HEK293 (cell line): Measurements from ENCODE around the gene IGFALS.

Source experiments
- CTCF ChIA-PET: fragments of 350-600 bp; formaldehyde crosslinking; extraction: SDS; loops from one replicate; lab custom pipeline; 2021; ENCODE audit warnings: antibody characterized with exemption; lab: Yijun Ruan, JAX
- POLR2A ChIA-PET: fragments of 300-600 bp; formaldehyde crosslinking; extraction: SDS; loops from one replicate; lab custom pipeline; 2020; ENCODE audit warnings: antibody characterized with exemption, inconsistent platforms; lab: Yijun Ruan, JAX
- H3K27ac ChIP-seq: fragments of 200-500 bp; sonication (Bioruptor generic); 2 replicates; pipeline ENCODE4 v1.5.1; 2014; ENCODE audit warnings: low read depth, low read length, control low read depth, inconsistent platforms; ENCODE audit errors: extremely low read depth
- H3K36me3 ChIP-seq, 2 experiments: fragments of 200-500 bp in 1 of 2; sonication (Bioruptor generic) in 1 of 2; 1 replicate in 1 of 2; 2 replicates in 1 of 2; pipeline ENCODE4 v1.5.1; 2014 to 2017; ENCODE audit warnings: inconsistent platforms in 2 of 2, low read length in 2 of 2; ENCODE audit not compliant: control insufficient read depth in 2 of 2, insufficient read depth in 1 of 2
- H3K4me1 ChIP-seq: fragments of 200-500 bp; sonication (Bioruptor generic); 2 replicates; pipeline ENCODE4 v1.5.1; 2014; ENCODE audit warnings: mild to moderate bottlenecking, low read length, inconsistent platforms; ENCODE audit not compliant: control insufficient read depth, insufficient read depth
- H3K4me3 ChIP-seq: 2 replicates; pipeline ENCODE4 v1.5.1; 2011; ENCODE audit warnings: low read depth, mild to moderate bottlenecking, control low read depth, low read length, moderate library complexity
- H3K9me3 ChIP-seq: fragments of 200-500 bp; sonication (Bioruptor generic); 2 replicates; pipeline ENCODE4 v1.5.1; 2014; ENCODE audit warnings: low read depth, low read length, inconsistent platforms; ENCODE audit not compliant: control insufficient read depth, insufficient read depth
- KLF10 ChIP-seq: fragments of 450-650 bp; IDR thresholded peaks from 2 replicates; pipeline ENCODE4 v1.5.1; 2018; ENCODE audit warnings: missing biosample characterization, mild to moderate bottlenecking, missing genetic modification characterization
- KLF8 ChIP-seq: fragments of 450-650 bp; formaldehyde crosslinking; IDR thresholded peaks from 2 replicates; pipeline ENCODE4 v1.5.1; 2016; ENCODE audit warnings: missing biosample characterization, missing genetic modification characterization
- PRDM1 ChIP-seq: fragments of 450-650 bp; formaldehyde crosslinking; IDR thresholded peaks from 2 replicates; pipeline ENCODE4; 2016; ENCODE audit warnings: missing biosample characterization, missing genetic modification characterization
- SCRT1 ChIP-seq: fragments of 450-650 bp; formaldehyde crosslinking; IDR thresholded peaks from 2 replicates; pipeline ENCODE4 v1.5.1; 2016; ENCODE audit warnings: missing biosample characterization, missing genetic modification characterization, borderline replicate concordance
- ZBTB17 ChIP-seq: fragments of 450-650 bp; formaldehyde crosslinking; IDR thresholded peaks from 2 replicates; pipeline ENCODE4 v1.5.1; 2016; ENCODE audit warnings: missing biosample characterization, missing genetic modification characterization
- ZEB2 ChIP-seq: fragments of 450-650 bp; formaldehyde crosslinking; IDR thresholded peaks from 2 replicates; pipeline ENCODE4 v1.5.1; 2016; ENCODE audit warnings: missing biosample characterization, missing genetic modification characterization
- ZNF2 ChIP-seq: fragments of 450-650 bp; formaldehyde crosslinking; IDR thresholded peaks from 2 replicates; pipeline ENCODE4 v1.5.1; 2016; ENCODE audit warnings: missing biosample characterization, missing genetic modification characterization
- ZNF221 ChIP-seq: fragments of 450-650 bp; formaldehyde crosslinking; IDR thresholded peaks from 2 replicates; pipeline ENCODE4 v1.5.1; 2017; ENCODE audit warnings: missing biosample characterization, missing genetic modification characterization, borderline replicate concordance
- ZNF239 ChIP-seq: fragments of 450-650 bp; formaldehyde crosslinking; IDR thresholded peaks from 2 replicates; pipeline ENCODE4 v1.5.1; 2016; ENCODE audit warnings: missing biosample characterization, missing genetic modification characterization
- ZNF292 ChIP-seq: fragments of 450-650 bp; formaldehyde crosslinking; IDR thresholded peaks from 2 replicates; pipeline ENCODE4 v1.5.1; 2016; ENCODE audit warnings: low read depth, missing biosample characterization, missing genetic modification characterization, borderline replicate concordance
- ZNF302 ChIP-seq: fragments of 450-650 bp; formaldehyde crosslinking; IDR thresholded peaks from 2 replicates; pipeline ENCODE4 v1.5.1; 2016; ENCODE audit warnings: missing biosample characterization, missing genetic modification characterization, low read depth
- ZNF514 ChIP-seq: fragments of 450-650 bp; formaldehyde crosslinking; IDR thresholded peaks from 2 replicates; pipeline ENCODE4 v1.5.1; 2016; ENCODE audit warnings: missing biosample characterization, missing genetic modification characterization
- ZNF521 ChIP-seq: fragments of 450-650 bp; formaldehyde crosslinking; IDR thresholded peaks from 2 replicates; pipeline ENCODE4 v1.5.1; 2017; ENCODE audit warnings: missing biosample characterization, mild to moderate bottlenecking, missing genetic modification characterization
- ZNF629 ChIP-seq: fragments of 450-650 bp; formaldehyde crosslinking; IDR thresholded peaks from 2 replicates; pipeline ENCODE4 v1.5.1; 2017; ENCODE audit warnings: missing biosample characterization, missing genetic modification characterization
- ZNF777 ChIP-seq: fragments of 450-650 bp; formaldehyde crosslinking; IDR thresholded peaks from 2 replicates; pipeline ENCODE4 v1.5.1; 2017; ENCODE audit warnings: missing biosample characterization, missing genetic modification characterization, borderline replicate concordance
- TF ChIP-seq, protein P1 (sequence below): fragments of 450-650 bp; formaldehyde crosslinking; IDR thresholded peaks from 2 replicates; pipeline ENCODE4 v1.5.1; 2016; ENCODE audit warnings: missing biosample characterization, missing genetic modification characterization
- TF ChIP-seq, protein P2 (sequence below): fragments of 450-650 bp; formaldehyde crosslinking; IDR thresholded peaks from 2 replicates; pipeline ENCODE4 v1.5.1; 2016; ENCODE audit warnings: missing biosample characterization, missing genetic modification characterization
- TF ChIP-seq, protein P3 (sequence below): fragments of 450-650 bp; formaldehyde crosslinking; IDR thresholded peaks from 2 replicates; pipeline ENCODE4 v1.5.1; 2017; ENCODE audit warnings: missing biosample characterization, missing genetic modification characterization
- TF ChIP-seq, protein P4 (sequence below): fragments of 450-650 bp; IDR thresholded peaks from 2 replicates; pipeline ENCODE4 v1.5.1; 2018; ENCODE audit warnings: missing biosample characterization, mild to moderate bottlenecking, missing genetic modification characterization
- TF ChIP-seq, protein P5 (sequence below): fragments of 450-650 bp; formaldehyde crosslinking; IDR thresholded peaks from 2 replicates; pipeline ENCODE4 v1.5.1; 2016; ENCODE audit warnings: missing biosample characterization, missing genetic modification characterization
- TF ChIP-seq, protein P6 (sequence below): fragments of 450-650 bp; formaldehyde crosslinking; IDR thresholded peaks from 2 replicates; pipeline ENCODE4 v1.5.1; 2017; ENCODE audit warnings: missing biosample characterization, missing genetic modification characterization

Gene IGFALS

GRCh38 chr16:1781254-1781653 is 12.3 kb downstream of the IGFALS start:
- TF ChIP-seq, protein P1, sequence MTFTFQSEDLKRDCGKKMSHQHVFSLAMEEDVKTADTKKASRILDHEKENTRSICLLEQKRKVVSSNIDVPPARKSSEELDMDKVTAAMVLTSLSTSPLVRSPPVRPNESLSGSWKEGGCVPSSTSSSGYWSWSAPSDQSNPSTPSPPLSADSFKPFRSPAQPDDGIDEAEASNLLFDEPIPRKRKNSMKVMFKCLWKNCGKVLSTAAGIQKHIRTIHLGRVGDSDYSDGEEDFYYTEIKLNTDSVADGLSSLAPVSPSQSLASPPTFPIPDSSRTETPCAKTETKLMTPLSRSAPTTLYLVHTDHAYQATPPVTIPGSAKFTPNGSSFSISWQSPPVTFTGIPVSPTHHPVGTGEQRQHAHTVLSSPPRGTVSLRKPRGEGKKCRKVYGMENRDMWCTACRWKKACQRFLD (tag by site-specific recombination) = no peak
- TF ChIP-seq ZNF629 (tag by site-specific recombination) (no peak), KLF8 (no peak), ZNF514 (tag by site-specific recombination) (no peak), PRDM1 (tag by site-specific recombination) (no peak)
- TF ChIP-seq, protein P2, sequence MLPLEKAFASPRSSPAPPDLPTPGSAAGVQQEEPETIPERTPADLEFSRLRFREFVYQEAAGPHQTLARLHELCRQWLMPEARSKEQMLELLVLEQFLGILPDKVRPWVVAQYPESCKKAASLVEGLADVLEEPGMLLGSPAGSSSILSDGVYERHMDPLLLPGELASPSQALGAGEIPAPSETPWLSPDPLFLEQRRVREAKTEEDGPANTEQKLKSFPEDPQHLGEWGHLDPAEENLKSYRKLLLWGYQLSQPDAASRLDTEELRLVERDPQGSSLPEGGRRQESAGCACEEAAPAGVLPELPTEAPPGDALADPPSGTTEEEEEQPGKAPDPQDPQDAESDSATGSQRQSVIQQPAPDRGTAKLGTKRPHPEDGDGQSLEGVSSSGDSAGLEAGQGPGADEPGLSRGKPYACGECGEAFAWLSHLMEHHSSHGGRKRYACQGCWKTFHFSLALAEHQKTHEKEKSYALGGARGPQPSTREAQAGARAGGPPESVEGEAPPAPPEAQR (tag by site-specific recombination) = no peak
- TF ChIP-seq, protein P3, sequence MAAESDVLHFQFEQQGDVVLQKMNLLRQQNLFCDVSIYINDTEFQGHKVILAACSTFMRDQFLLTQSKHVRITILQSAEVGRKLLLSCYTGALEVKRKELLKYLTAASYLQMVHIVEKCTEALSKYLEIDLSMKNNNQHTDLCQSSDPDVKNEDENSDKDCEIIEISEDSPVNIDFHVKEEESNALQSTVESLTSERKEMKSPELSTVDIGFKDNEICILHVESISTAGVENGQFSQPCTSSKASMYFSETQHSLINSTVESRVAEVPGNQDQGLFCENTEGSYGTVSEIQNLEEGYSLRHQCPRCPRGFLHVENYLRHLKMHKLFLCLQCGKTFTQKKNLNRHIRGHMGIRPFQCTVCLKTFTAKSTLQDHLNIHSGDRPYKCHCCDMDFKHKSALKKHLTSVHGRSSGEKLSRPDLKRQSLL (tag by site-specific recombination) = peak; percentile 66; the same call in 1 of the 2 replicates
- peaks cover 15 to 63% of the 10 kb centered on the region in 2 experiments; a peak in 2 of 3 replicates for H3K36me3 ChIP-seq
- ChIA-PET CTCF (interaction anchor here (0.7 kb wide), 1 partner anchor 208 kb away, joined by 3 read pairs; no protein-coding TSS in a partner anchor), POLR2A (interaction anchor here (1.8 to 5.2 kb wide), 5 partner anchors 11 to 374 kb away, joined by 14 to 113 read pairs (median 19); partner anchors contain the start of genes EME2, IGFALS, MAPK8IP3 and MRPS34)
- H3K9me3 ChIP-seq = no peaks in the 10 kb centered on the region
- H3K4me1 ChIP-seq = peaks cover 6% of the 10 kb centered on the region
- H3K27ac ChIP-seq = peak overlapping the region; percentile 87
- H3K4me3 ChIP-seq = peak overlapping the region; percentile 90

- Histone ChIP-seq H3K27ac (peak overlapping the region; percentile 87; the same call in 1 of the 2 replicates), H3K36me3 (peaks cover 15 to 63% of the 10 kb centered on the region in 2 experiments; a peak in 2 of 3 replicates), H3K4me3 (no peak overlapping the region), H3K9me3 (no peaks in the 10 kb centered on the region), H3K4me1 (peaks cover 6% of the 10 kb centered on the region)
- ChIA-PET CTCF (interaction anchor here (0.7 kb wide), 1 partner anchor 208 kb away, joined by 3 read pairs; no protein-coding TSS in a partner anchor), POLR2A (interaction anchor here (1.8 to 5.2 kb wide), 3 partner anchors 10 to 184 kb away, joined by 5 to 113 read pairs (median 41); partner anchors contain the start of genes EME2, FAHD1, HAGH and MRPS34)
- TF ChIP-seq, protein P4, sequence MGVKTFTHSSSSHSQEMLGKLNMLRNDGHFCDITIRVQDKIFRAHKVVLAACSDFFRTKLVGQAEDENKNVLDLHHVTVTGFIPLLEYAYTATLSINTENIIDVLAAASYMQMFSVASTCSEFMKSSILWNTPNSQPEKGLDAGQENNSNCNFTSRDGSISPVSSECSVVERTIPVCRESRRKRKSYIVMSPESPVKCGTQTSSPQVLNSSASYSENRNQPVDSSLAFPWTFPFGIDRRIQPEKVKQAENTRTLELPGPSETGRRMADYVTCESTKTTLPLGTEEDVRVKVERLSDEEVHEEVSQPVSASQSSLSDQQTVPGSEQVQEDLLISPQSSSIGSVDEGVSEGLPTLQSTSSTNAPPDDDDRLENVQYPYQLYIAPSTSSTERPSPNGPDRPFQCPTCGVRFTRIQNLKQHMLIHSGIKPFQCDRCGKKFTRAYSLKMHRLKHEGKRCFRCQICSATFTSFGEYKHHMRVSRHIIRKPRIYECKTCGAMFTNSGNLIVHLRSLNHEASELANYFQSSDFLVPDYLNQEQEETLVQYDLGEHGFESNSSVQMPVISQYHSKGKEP = no peak
- TF ChIP-seq, protein P5, sequence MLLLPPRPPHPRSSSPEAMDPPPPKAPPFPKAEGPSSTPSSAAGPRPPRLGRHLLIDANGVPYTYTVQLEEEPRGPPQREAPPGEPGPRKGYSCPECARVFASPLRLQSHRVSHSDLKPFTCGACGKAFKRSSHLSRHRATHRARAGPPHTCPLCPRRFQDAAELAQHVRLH (tag by site-specific recombination) = no peak
- no peak for TF ChIP-seq ZNF221 (tag by site-specific recombination)
- TF ChIP-seq ZNF777 (tag by site-specific recombination) = no peak
- TF ChIP-seq ZNF292 (tag by site-specific recombination) = no peak
- TF ChIP-seq SCRT1 = no peak
- no peak for TF ChIP-seq ZNF521
- TF ChIP-seq ZEB2 (tag by site-specific recombination) = no peak
- TF ChIP-seq, protein P6, sequence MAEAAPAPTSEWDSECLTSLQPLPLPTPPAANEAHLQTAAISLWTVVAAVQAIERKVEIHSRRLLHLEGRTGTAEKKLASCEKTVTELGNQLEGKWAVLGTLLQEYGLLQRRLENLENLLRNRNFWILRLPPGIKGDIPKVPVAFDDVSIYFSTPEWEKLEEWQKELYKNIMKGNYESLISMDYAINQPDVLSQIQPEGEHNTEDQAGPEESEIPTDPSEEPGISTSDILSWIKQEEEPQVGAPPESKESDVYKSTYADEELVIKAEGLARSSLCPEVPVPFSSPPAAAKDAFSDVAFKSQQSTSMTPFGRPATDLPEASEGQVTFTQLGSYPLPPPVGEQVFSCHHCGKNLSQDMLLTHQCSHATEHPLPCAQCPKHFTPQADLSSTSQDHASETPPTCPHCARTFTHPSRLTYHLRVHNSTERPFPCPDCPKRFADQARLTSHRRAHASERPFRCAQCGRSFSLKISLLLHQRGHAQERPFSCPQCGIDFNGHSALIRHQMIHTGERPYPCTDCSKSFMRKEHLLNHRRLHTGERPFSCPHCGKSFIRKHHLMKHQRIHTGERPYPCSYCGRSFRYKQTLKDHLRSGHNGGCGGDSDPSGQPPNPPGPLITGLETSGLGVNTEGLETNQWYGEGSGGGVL (tag by site-specific recombination) = no peak
- no peak for TF ChIP-seq ZNF239 (tag by site-specific recombination)
- TF ChIP-seq ZBTB17 (tag by site-specific recombination) = no peak
- no peak for TF ChIP-seq KLF10
- TF ChIP-seq ZNF2 (tag by site-specific recombination) = no peak
- no peak for TF ChIP-seq ZNF302 (tag by site-specific recombination)
Measured at GRCh38 chr16:1780677-1781072, 12.8 kb downstream of the IGFALS start.
